Measurements from ENCODE around the gene ELK1. TPM values are rescaled to one million over a fixed set of nuclear protein-coding genes. Genes with fewer than 3 reads are reported as not detected.
A peak's percentile ranks its signal among the peaks of the same experiment; 100 is the strongest.

Gene ELK1
- total RNA-seq, 1 donor from 2014 or later = 26.5 TPM

DNA sequence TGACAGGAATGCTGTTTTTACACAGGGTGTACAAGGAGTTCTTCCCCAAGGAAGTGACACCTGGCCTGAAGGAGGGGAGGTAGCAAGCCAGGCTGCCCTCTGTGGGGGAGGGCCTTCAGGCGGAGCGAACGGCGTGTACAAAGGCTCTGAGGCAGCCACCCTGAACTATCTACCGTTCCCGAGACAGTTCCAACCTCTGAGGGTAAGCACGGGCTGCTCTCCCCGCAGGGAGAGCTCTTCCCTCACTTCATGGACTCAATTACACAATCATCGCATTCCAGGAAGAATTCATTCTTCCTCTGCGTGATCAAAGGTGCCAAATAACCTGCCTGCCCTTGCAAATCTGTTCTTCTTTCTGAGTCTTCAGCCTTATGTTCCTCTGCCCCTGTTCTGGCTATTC is 4.8 kb downstream of the ELK1 start:
- CTCF ChIA-PET = no interaction called here
- H3K27ac Mint-ChIP-seq = no peak overlapping the region
- H3K36me3 Mint-ChIP-seq (ENCODE audit: low read depth) = peaks cover 32% of the 10 kb centered on the region
- TF ChIP-seq, protein P1, sequence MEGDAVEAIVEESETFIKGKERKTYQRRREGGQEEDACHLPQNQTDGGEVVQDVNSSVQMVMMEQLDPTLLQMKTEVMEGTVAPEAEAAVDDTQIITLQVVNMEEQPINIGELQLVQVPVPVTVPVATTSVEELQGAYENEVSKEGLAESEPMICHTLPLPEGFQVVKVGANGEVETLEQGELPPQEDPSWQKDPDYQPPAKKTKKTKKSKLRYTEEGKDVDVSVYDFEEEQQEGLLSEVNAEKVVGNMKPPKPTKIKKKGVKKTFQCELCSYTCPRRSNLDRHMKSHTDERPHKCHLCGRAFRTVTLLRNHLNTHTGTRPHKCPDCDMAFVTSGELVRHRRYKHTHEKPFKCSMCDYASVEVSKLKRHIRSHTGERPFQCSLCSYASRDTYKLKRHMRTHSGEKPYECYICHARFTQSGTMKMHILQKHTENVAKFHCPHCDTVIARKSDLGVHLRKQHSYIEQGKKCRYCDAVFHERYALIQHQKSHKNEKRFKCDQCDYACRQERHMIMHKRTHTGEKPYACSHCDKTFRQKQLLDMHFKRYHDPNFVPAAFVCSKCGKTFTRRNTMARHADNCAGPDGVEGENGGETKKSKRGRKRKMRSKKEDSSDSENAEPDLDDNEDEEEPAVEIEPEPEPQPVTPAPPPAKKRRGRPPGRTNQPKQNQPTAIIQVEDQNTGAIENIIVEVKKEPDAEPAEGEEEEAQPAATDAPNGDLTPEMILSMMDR (IDR thresholded peaks at IDR 0.05) = no peak
- intact Hi-C loops (cut with micrococcal nuclease) = no loop called here
- H3K4me1 Mint-ChIP-seq = peaks cover 22% of the 10 kb centered on the region
- POLR2A ChIA-PET = no interaction called here
- no peaks in the 10 kb centered on the region for H3K27me3 Mint-ChIP-seq
- no peak overlapping the region for H3K4me3 Mint-ChIP-seq
- ATAC-seq (ENCODE audit: low read depth) (no peak), DNase-seq (no peak)
- no peaks in the 10 kb centered on the region for H3K9me3 Mint-ChIP-seq

DNA sequence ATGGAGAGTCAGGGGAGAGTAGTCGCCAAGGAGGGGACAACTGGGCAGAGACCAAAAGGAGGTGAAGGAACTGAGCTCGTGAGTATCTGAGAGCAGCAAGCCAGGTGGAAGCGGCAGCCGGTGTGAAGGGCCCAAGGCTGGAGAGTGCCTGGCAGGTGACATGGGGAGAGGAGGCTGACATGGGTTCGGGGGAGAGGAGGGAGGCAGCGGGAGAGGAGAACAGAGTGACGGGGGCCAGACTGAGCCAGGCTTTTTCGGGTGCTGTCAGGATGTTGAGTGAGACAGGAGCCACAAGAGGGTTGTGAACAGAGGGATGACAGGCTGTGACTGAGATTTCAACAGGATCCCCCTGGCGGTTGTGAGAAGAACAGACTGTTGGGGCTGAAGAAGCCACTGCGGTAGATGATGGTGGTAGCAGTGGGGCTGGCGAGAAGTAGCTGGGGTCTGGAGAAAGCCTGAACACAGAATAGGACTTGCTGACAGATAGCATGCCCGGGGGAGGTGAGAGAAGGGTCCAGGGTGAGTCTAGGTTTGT is 5.7 kb downstream of the ELK1 start:
- TF ChIP-seq, protein P1 (IDR thresholded peaks at IDR 0.05) = no peak
- Mint-ChIP-seq H3K27ac (no peak overlapping the region), H3K4me3 (no peak overlapping the region), H3K36me3 (ENCODE audit: low read depth) (peaks cover 39% of the 10 kb centered on the region), H3K9me3 (no peaks in the 10 kb centered on the region), H3K4me1 (peaks cover 20% of the 10 kb centered on the region), H3K27me3 (no peaks in the 10 kb centered on the region)
- ChIA-PET CTCF (interaction anchor here (1.4 kb wide), 1 partner anchor 147 kb away, joined by 3 read pairs; no protein-coding TSS in a partner anchor), POLR2A (no interaction called here)
- ATAC-seq (ENCODE audit: low read depth) = no peak
- no peak for DNase-seq
- intact Hi-C loops (cut with micrococcal nuclease) = no loop called here

DNA sequence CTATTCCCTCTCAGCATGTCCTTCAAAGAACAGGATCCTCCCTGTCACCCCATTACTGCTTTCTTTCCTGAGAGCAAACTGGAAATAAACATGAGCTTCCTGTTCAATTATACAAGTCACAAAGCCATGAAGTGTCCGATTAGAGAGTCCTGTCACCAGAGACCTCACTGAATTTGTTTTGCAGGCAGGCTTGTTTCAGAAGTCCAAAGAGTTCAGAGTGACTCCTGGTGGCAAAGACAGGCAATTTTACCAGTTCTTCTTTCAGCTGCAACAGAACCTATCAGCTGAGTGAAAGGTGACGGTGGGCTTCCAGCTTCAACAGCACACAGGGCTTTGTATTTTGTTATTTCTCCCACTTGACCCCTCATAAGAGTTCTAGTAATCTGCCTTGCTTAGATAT is 6.4 kb downstream of the ELK1 start:
- Mint-ChIP-seq H3K27me3 (no peaks in the 10 kb centered on the region), H3K9me3 (no peaks in the 10 kb centered on the region), H3K36me3 (ENCODE audit: low read depth) (peaks cover 45% of the 10 kb centered on the region), H3K27ac (no peak overlapping the region), H3K4me1 (peaks cover 13% of the 10 kb centered on the region), H3K4me3 (no peak overlapping the region)
- DNase-seq = no peak
- no peak for ATAC-seq (ENCODE audit: low read depth)
- TF ChIP-seq, protein P1 (IDR thresholded peaks at IDR 0.05) = no peak
- intact Hi-C loops (cut with micrococcal nuclease) = no loop called here
- POLR2A ChIA-PET = no interaction called here
- CTCF ChIA-PET = interaction anchor here (1.4 kb wide), 1 partner anchor 147 kb away, joined by 3 read pairs; no protein-coding TSS in a partner anchor

DNA sequence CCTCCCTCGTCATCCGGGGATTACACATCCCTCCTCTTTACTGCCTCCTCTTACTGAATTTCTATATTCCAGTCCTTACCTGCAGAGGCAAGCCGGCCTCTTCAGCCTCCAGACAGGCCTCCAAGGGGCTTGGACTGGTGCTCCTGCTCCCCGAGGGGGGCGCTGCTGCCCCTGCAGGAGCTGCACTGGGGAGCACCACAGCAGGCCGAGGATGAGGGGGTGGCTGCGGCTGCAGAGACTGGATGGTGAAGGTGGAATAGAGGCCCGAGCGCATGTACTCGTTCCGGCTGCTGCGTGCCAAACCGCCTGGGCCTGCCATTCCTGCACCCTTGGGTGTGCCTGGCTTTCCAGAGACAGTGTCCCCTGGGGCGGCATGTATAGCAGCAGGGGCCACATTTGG is 11.5 kb downstream of the ELK1 start:
- H3K4me3 Mint-ChIP-seq = no peak overlapping the region
- ChIA-PET CTCF (interaction anchor here (0.5 kb wide), 1 partner anchor 255 kb away, joined by 4 read pairs; no protein-coding TSS in a partner anchor), POLR2A (no interaction called here)
- H3K36me3 Mint-ChIP-seq (ENCODE audit: low read depth) = peaks cover 55% of the 10 kb centered on the region
- TF ChIP-seq, protein P1 (IDR thresholded peaks at IDR 0.05) = no peak
- no peaks in the 10 kb centered on the region for H3K9me3 Mint-ChIP-seq
- H3K4me1 Mint-ChIP-seq = peaks cover 11% of the 10 kb centered on the region
- H3K27ac Mint-ChIP-seq = no peak overlapping the region
- intact Hi-C loops (cut with micrococcal nuclease) = loop anchor here (5.0 kb wide), 2 partner anchors 77 to 447 kb away; partner anchors contain the start of genes ARAF and UBA1
- DNase-seq (no peak), ATAC-seq (ENCODE audit: low read depth) (no peak)
- no peaks in the 10 kb centered on the region for H3K27me3 Mint-ChIP-seq

DNA sequence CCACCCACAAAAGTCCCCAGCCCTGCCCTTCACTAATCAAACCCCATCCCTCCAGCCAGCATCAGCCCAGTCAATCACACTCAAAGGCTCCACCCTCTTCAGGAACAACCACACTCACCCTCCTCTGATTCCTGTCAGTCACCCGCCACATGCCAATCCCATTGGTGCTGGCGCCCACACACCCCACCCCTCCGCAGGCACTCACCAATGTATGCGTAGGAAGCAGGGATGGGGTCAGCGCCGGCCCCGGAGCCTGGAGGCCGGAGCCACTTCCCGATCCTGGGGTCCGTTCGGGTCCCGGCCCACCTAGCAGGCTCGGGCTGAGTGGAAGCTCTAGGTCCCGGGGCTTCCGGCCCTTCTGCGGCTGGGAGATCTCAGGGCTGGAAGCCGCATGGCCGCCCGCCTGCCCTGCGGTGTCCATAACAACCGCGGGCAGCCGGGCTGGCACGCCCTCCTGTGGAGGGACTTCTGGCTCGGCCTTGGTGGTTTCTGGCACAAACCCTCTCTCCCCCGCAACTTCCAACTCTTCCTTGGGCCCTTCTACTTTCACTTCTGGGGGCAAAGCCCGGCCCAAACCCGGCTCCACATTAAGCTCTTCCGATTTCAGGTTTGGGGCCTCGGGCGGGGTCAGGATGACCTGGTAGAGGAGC is 12.7 kb downstream of the ELK1 start:
- TF ChIP-seq, protein P1 (IDR thresholded peaks at IDR 0.05) = no peak
- Mint-ChIP-seq H3K4me1 (peaks cover 12% of the 10 kb centered on the region), H3K4me3 (peak overlapping the region; percentile 63), H3K27me3 (no peaks in the 10 kb centered on the region), H3K36me3 (ENCODE audit: low read depth) (peaks cover 53% of the 10 kb centered on the region), H3K27ac (peak overlapping the region; percentile 79), H3K9me3 (no peaks in the 10 kb centered on the region)
- ChIA-PET POLR2A (no interaction called here), CTCF (no interaction called here)
- ATAC-seq (ENCODE audit: low read depth) = peak; percentile 96
- intact Hi-C loops (cut with micrococcal nuclease) = loop anchor here (2.0 to 5.0 kb wide), 3 partner anchors 13 to 445 kb away; partner anchors contain the start of genes ARAF, ELK1 and UBA1
- no peak for DNase-seq
